HG03432 (cell line): Measurements from ENCODE around the gene TXNDC11.

ENCODE experiments used
- ATAC-seq: cut with Tn5 transposase; IDR thresholded peaks from one replicate; pipeline ENCODE4 v1.9.1; 2021; ENCODE audit warnings: mild to moderate bottlenecking, moderate library complexity; ENCODE audit not compliant: unreplicated experiment

The TXNDC11 gene

GRCh38 chr16:11662582-11662981, 80.1 kb downstream of the TXNDC11 start:
- ATAC-seq, result no peak

GRCh38 chr16:11660565-11660964, 82.1 kb downstream of the TXNDC11 start:
- ATAC-seq, result no peak

GRCh38 chr16:11658896-11659708, 83.6 kb downstream of the TXNDC11 start:
- ATAC-seq, result no peak

- no peak for ATAC-seq
These were observed 85.1 kb downstream of the TXNDC11 start for GRCh38 chr16:11657556-11657955.

GRCh38 chr16:11655655-11656054, 87.0 kb downstream of the TXNDC11 start:
- ATAC-seq, result no peak

GRCh38 chr16:11651796-11652195, 90.9 kb downstream of the TXNDC11 start:
- ATAC-seq, result no peak

- ATAC-seq, result no peak
These were observed 91.7 kb downstream of the TXNDC11 start for GRCh38 chr16:11650641-11651591.

- no peak for ATAC-seq
These were observed 93.4 kb downstream of the TXNDC11 start for GRCh38 chr16:11649276-11649675.

- no peak for ATAC-seq
These were observed 99.9 kb downstream of the TXNDC11 start for GRCh38 chr16:11642765-11643116.

GRCh38 chr16:11640987-11641817, 101.5 kb downstream of the TXNDC11 start:
- ATAC-seq, result no peak

- no peak for ATAC-seq
These were observed 102.4 kb downstream of the TXNDC11 start for GRCh38 chr16:11639925-11640899.

GRCh38 chr16:11639008-11639562, 103.6 kb downstream of the TXNDC11 start:
- ATAC-seq, result no peak

GRCh38 chr16:11638140-11638539, 104.5 kb downstream of the TXNDC11 start:
- ATAC-seq, result no peak

- no peak for ATAC-seq
These were observed 105.3 kb downstream of the TXNDC11 start for GRCh38 chr16:11637320-11637719.

GRCh38 chr16:11636172-11636721, 106.4 kb downstream of the TXNDC11 start:
- ATAC-seq, result no peak

- no peak for ATAC-seq
These were observed 106.9 kb downstream of the TXNDC11 start for GRCh38 chr16:11635679-11636171.

- ATAC-seq, result no peak
These were observed 107.5 kb downstream of the TXNDC11 start for GRCh38 chr16:11635113-11635652.

- ATAC-seq, result no peak
These were observed 108.3 kb downstream of the TXNDC11 start for GRCh38 chr16:11634312-11634711.

GRCh38 chr16:11633113-11633512, 109.5 kb downstream of the TXNDC11 start:
- no peak for ATAC-seq
